GM18499 (cell line): ENCODE measurements around the gene PADI3.
"Not testable (repeated sequence)": the region's sequence is repeated elsewhere in the genome, so short reads cannot be mapped to it uniquely, and the experiment has no call there.

ENCODE experiments used
- ATAC-seq: cut with Tn5 transposase; IDR thresholded peaks from one replicate; pipeline ENCODE4 v1.9.1; 2021; ENCODE audit warnings: moderate number of reproducible peaks; ENCODE audit not compliant: insufficient read depth, unreplicated experiment

Gene PADI3

GRCh38 chr1:17237561-17237903 is 11.4 kb upstream of the PADI3 start:
- no peak for ATAC-seq

GRCh38 chr1:17239420-17239819 is 9.5 kb upstream of the PADI3 start:
- no peak for ATAC-seq

- ATAC-seq, result not testable (repeated sequence)
Observed at GRCh38 chr1:17241011-17241779, 7.7 kb upstream of the PADI3 start.

GRCh38 chr1:17241780-17242074 is 7.2 kb upstream of the PADI3 start:
- ATAC-seq, result not testable (repeated sequence)

- no peak for ATAC-seq
Observed at GRCh38 chr1:17243274-17243673, 5.6 kb upstream of the PADI3 start.

- ATAC-seq, result no peak
Observed at GRCh38 chr1:17244821-17245740, 3.8 kb upstream of the PADI3 start.

GRCh38 chr1:17245816-17246325 is 3.0 kb upstream of the PADI3 start:
- no peak for ATAC-seq

GRCh38 chr1:17246971-17247370 is 1.9 kb upstream of the PADI3 start:
- no peak for ATAC-seq

- no peak for ATAC-seq
Observed at GRCh38 chr1:17250601-17251000, 1.7 kb downstream of the PADI3 start.

GRCh38 chr1:17251246-17251645 is 2.3 kb downstream of the PADI3 start:
- ATAC-seq, result no peak

GRCh38 chr1:17251701-17252376 is 2.9 kb downstream of the PADI3 start:
- ATAC-seq, result no peak

GRCh38 chr1:17255336-17255735 is 6.4 kb downstream of the PADI3 start:
- no peak for ATAC-seq

GRCh38 chr1:17258116-17258757 is 9.3 kb downstream of the PADI3 start:
- ATAC-seq, result no peak

- no peak for ATAC-seq
Observed at GRCh38 chr1:17258758-17259130, 9.8 kb downstream of the PADI3 start.

- no peak for ATAC-seq
Observed at GRCh38 chr1:17259233-17259873, 10.5 kb downstream of the PADI3 start.

- no peak for ATAC-seq
Observed at GRCh38 chr1:17260264-17260663, 11.4 kb downstream of the PADI3 start.

GRCh38 chr1:17260738-17261137 is 11.8 kb downstream of the PADI3 start:
- no peak for ATAC-seq

- ATAC-seq, result no peak
Observed at GRCh38 chr1:17263936-17264335, 15.0 kb downstream of the PADI3 start.

GRCh38 chr1:17264470-17264869 is 15.6 kb downstream of the PADI3 start:
- no peak for ATAC-seq

GRCh38 chr1:17265162-17265561 is 16.3 kb downstream of the PADI3 start:
- ATAC-seq, result no peak
